HG03442 (cell line): ENCODE results near the gene ATXN1.
A peak's percentile ranks its signal among the peaks of the same experiment; 100 is the strongest.
"Not testable (repeated sequence)": the region's sequence is repeated elsewhere in the genome, so short reads cannot be mapped to it uniquely, and the experiment has no call there.

Experiments
- ATAC-seq: cut with Tn5 transposase; IDR thresholded peaks from one replicate; pipeline ENCODE4 v1.9.1; 2021; ENCODE audit warnings: mild to moderate bottlenecking, moderate library complexity; ENCODE audit not compliant: unreplicated experiment

The ATXN1 gene

GRCh38 chr6:16704401-16705045 lies 56.7 kb downstream of the ATXN1 start:
- ATAC-seq, result peak; percentile 58

DNA sequence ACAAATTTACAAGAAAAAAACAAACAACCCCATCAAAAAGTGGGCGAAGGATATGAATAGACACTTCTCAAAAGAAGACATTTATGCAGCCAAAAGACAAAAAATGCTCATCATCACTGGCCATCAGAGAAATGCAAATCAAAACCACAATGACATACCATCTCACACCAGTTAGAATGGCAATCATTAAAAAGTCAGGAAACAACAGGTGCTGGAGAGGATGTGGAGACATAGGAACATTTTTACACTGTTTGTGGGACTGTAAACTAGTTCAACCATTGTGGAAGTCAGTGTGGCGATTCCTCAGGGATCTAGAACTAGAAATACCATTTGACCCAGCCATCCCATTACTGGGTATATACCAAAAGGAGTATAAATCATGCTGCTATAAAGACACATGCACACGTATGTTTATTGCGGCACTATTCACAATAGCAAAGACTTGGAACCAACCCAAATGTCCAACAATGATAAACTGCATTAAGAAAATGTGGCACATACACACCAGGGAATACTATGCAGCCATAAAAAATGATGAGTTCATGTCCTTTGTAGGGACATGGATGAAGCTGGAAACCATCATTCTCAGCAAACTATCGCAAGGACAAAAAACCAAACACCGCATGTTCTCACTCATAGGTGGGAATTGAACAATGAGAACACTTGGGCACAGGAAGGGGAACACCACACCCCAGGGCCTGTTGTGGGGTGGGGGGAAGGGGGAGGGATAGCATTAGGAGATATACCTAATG lies 58.5 kb downstream of the ATXN1 start:
- not testable (repeated sequence) for ATAC-seq

DNA sequence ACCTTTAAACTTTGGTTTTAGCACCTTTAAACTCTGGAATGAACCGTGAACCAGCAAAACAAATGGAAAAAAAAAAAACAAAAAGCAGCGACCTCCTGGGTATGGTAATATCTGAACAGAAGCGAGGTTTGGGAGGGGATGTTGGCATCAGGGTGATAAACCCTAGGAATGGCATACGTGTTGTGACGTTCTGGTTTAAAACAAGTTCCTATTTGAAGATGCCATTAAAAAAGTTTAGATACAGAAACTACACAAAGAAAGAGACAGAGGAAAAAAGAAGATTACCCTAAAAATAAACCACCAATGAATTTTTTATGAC lies 60.4 kb downstream of the ATXN1 start:
- ATAC-seq, result no peak

DNA sequence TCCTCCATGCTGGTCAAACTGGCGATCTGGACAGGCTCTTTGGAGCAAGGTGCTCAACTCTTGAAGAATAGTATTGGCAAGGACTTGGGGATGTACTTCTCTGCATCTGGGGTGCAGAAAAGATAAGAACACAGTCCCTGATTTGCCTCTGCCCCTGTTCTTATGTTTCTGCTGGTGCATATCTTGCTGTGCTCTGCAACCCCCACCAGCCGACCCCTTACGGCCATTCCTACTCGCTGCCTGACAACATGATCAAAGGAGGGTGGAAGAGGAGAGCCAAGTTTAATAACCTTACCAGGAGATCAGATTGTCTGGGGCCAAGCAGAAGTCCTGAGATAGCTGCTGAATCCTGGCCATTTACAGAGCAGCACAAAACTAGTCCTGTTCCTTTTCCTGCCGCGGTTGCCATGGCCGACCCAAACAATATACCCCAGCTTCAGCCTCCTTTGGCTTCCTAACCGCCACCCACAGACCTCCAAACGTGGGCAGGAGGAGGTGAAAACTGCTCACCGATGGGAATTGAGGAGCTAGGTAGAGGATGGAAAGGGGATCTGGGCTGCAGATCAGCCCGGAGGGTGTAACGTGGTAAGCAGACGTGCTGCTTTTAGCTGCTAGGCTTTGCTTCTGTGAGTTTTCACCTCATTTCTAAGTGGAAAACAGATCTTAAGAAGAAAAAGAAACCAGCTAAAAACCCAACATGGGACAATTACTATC lies 60.9 kb downstream of the ATXN1 start:
- ATAC-seq, result no peak

- no peak for ATAC-seq
Measured at GRCh38 chr6:16698997-16699868, 62.0 kb downstream of the ATXN1 start.

DNA sequence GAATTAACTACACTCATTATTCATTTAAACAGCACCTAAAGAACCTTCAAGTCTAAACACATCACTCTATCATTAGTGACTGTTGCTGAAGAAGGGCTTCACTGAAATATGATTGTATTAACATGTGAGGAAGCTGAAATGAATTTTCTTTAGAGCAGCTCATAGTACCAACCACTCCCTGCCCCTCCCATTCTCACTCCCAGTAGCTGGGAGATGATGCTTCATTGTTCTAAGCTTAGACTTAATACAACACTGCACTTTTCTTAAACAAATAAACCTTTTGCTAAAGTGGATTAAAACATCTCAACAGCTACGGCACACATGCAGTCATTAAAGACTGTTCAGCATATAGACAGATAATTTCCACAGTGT lies 63.1 kb downstream of the ATXN1 start:
- no peak for ATAC-seq

- no peak for ATAC-seq
Measured at GRCh38 chr6:16697437-16698161, 63.7 kb downstream of the ATXN1 start.

DNA sequence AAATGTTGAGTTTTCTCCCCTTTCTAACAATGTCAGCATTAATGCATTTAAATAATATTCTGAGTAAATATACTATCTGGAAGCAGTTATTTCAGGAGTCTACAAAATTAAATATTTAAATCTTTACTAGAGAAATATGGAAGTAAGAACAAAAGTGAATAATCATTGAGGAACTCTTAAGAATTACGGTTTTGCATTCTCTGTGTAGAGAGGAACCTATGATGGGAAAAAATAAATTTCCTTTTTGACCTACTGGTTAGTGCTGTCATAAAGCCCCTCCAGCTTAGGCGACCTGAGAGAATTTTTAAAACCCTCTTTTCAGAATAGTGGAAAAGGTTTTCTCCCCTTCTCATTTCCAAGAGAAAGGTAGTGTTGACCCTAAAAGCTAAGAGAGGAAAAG lies 64.8 kb downstream of the ATXN1 start:
- no peak for ATAC-seq

GRCh38 chr6:16694781-16695578 lies 66.3 kb downstream of the ATXN1 start:
- peak; percentile 59 for ATAC-seq

DNA sequence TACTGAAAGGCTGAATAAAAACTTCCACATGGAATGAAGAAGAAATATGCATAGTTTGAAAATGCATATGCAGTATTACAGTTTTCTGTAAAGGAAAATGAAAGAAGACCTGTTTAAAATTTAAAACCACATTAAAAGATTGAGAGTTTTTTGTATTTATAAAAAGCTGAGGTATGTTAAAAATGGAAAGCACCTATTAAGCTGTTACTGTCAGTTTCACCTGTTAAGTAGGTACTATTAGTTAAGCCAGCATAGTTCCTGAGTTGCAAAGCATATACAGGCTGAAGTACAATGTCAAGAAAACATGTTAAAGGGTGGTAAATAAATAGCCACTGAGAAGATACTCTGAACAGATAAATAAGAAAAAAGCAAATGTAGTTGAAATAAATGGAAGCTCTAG lies 69.9 kb downstream of the ATXN1 start:
- ATAC-seq, result no peak

DNA sequence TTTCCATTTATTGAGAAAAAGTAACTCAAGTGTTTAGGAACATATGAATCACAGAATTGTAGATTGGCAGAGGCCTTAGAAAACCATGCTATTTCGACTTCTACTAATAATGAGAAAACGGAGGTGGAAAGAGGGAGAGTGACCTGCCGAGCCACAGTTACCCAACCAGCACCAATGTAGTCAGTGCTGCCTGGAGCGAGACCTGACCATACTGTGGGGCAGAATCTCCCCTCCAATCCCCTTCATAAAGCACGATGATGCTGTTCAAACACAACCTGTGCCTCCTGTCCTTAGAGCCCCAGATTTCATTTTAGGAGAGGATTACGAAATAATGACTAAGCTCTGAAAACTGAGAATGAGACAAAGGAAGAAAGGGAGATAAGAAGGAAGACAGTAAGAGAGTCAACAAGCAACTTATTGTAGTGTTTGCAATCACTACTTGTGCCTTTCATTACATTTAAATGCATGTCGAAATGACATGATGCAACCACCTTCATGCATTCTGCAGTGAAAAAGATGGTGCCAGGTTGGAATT lies 70.6 kb downstream of the ATXN1 start:
- ATAC-seq, result peak; percentile 86

- no peak for ATAC-seq
Measured at GRCh38 chr6:16689788-16690607, 71.3 kb downstream of the ATXN1 start.

DNA sequence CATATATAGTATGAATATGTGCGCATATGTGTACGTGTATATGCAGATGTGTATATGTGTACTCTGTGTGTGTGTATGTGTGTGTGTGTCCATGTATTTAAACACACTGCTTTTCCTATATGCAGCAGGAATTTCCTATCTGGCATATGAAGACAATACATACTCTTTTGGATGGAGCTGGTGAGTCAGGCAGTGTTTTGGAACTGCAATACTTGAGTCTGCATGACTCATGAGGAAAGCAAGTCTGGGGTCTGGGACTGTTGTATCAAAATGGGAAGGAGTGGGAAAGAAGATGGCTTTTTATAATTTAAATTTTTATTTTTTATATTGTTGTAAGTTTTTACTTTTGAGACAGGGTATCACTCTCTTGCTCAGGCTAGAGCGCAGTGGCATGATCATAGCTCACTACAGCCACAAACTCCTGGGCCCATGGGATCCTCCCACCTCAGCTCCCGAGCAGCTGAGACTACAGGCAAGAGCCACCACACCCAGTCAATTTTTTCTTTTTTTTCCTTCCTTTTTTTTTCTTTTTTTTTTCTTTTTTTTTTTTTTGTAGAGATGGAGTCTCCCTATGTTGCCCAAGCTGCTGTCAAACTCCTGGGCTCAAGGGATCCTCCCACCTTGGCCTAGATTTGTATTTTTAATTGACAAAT lies 72.2 kb downstream of the ATXN1 start:
- ATAC-seq, result no peak

GRCh38 chr6:16688436-16688835 lies 72.8 kb downstream of the ATXN1 start:
- no peak for ATAC-seq

DNA sequence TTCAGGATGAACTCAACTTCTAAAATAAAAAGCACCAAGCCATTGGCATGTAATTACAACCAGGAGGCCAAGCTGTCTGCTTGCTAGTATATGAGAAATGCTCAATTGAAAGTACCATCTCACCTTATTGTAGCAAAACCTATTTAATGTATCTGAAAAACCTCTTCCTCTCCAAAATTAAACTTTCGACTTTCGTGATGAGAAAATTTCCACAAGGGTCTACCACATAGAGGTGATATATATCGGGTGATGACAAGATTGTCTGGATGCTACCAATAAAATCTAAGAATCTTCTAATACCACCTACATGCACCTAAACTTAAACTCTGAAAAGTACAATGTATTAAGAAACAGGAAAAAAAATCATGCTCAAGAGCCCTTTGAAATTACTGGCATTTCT lies 74.2 kb downstream of the ATXN1 start:
- no peak for ATAC-seq

DNA sequence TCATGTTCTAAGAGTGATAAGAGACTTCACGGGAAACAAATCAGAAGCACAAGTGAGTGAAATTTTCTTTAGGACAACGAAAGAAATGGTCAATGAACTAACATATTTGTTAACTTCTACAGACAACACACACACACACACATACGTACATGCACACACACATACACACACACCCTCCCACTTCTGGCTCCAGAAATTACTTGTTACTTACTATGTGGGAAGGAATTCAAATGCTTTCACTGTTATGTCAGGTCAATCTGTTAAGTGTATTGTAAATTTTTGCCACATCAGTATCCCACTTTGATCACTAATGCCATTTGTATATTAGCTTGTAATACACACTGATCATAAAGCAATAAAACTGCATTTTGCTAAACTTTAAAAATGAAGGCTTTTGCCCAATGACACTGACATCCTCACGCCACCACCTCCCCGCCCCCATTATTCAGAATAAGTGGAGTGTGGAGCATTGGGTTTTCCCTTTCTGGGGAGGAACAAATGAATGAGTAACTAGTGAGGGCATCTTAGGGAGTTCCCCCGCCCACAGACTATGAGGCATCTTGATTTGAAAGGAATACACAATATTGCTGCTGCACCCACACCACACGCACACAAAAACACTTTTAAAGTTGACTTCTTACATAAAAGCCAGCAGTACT lies 76.2 kb downstream of the ATXN1 start:
- peak; percentile 68 for ATAC-seq

GRCh38 chr6:16684195-16684689 lies 77.0 kb downstream of the ATXN1 start:
- no peak for ATAC-seq
